ENCODE measurements around the gene CRTC1.
"Not testable (repeated sequence)": the region's sequence is repeated elsewhere in the genome, so short reads cannot be mapped to it uniquely, and the experiment has no call there.

The CRTC1 gene

DNA sequence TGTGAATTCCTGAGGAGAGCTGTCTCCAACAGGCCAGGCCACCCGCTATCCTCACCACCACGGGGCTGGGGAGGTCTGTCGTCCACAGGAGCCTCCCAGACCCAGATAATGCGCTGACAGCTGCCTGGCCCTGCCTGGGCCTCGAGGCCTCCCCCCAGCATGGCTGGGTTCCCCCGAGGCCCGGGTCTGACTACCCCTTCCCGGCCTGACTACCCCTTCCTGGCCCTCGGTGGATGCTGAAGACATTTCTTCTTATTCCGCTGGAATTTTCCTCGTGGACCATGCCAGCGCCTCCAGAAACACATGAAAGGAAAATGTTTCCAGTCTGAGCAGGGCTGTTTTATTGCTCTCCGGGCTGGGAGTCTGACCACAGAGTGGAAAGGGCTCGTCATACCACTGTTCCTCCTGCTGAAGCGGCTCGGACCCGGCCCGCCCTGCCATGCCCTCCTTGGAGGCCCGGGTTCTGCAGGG is 124.4 kb downstream of the CRTC1 start:
- TF ChIP-seq, protein P1, sequence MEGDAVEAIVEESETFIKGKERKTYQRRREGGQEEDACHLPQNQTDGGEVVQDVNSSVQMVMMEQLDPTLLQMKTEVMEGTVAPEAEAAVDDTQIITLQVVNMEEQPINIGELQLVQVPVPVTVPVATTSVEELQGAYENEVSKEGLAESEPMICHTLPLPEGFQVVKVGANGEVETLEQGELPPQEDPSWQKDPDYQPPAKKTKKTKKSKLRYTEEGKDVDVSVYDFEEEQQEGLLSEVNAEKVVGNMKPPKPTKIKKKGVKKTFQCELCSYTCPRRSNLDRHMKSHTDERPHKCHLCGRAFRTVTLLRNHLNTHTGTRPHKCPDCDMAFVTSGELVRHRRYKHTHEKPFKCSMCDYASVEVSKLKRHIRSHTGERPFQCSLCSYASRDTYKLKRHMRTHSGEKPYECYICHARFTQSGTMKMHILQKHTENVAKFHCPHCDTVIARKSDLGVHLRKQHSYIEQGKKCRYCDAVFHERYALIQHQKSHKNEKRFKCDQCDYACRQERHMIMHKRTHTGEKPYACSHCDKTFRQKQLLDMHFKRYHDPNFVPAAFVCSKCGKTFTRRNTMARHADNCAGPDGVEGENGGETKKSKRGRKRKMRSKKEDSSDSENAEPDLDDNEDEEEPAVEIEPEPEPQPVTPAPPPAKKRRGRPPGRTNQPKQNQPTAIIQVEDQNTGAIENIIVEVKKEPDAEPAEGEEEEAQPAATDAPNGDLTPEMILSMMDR (IDR thresholded peaks at IDR 0.05; ENCODE audit: extremely low read depth, missing control alignments), result no peak
- no peak for DNase-seq (ENCODE audit: low spot score)

DNA sequence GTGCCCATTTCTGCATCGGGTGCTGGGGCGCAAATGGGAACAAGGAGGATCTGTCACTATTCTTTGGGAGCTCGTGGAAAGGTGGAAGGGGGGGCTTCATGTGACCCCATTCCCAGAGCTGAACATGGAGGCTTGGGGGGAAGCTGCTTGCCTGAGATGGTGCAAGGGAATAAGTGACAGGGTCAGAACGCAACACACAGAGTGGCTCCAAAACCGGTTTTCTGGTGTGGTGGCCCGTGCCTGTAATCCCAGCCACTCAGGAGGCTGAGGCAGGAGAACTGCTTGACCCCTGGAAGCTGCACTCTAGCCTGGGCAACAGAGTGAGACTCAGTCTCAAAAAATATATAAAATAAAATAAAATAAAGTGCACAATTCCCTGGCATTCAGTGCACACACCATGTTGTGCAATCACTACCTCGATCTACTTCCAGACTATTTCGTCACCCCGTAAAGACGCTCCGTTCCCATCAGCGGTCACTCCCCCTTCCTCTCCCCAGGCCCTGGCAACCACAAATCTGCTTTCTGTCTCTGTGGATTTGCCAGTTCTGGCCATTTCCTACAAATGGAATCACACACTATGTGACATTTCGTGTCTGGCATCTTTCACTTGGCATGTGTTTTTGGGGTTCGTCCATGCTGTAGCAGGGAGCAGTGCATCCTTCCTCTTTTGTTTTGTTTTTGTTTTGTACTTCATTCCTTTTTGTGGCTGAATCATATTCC is 125.8 kb downstream of the CRTC1 start:
- no peak for DNase-seq (ENCODE audit: low spot score)
- TF ChIP-seq, protein P1 (IDR thresholded peaks at IDR 0.05; ENCODE audit: extremely low read depth, missing control alignments), result no peak

DNA sequence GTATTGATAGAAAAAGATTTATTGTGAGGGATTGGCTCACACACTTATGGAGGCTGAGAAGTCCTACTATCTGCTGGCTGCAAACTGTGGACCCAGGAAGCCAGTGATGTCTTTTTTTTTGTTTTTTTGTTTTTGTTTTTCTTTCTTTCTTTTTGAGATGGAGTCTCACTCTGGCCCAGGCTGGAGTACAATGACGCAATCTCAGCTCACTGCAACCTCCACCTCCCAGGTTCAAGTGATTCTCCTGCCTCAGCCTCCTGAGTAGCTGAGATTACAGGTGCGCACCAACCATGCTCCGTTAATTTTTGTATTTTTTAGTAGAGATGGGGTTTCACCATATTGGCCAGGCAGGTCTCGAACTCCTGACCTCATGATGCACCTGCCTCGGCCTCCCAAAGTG is 128.2 kb downstream of the CRTC1 start:
- DNase-seq (ENCODE audit: low spot score), result not testable (repeated sequence)

DNA sequence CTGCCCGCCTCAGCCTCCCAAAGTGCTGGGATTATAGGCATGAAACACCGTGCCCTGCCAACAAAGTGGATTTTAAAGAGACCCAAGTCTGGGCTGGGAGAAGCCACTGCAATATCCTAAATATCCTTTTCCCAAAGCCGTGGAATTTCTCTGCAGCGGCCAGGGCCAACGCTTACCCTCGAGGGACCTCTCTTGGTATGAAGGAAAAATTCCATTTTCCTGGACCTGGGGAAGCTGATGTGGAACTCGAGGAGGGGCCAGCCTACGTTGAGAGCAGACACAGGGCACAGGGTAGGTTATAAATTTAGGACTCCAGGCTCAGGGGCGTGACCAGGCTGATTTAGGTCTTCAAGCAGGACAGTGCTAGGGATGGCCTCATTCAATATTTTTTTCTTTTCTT is 130.6 kb downstream of the CRTC1 start:
- DNase-seq (ENCODE audit: low spot score), result no peak
- TF ChIP-seq, protein P1 (IDR thresholded peaks at IDR 0.05; ENCODE audit: extremely low read depth, missing control alignments), result no peak

DNA sequence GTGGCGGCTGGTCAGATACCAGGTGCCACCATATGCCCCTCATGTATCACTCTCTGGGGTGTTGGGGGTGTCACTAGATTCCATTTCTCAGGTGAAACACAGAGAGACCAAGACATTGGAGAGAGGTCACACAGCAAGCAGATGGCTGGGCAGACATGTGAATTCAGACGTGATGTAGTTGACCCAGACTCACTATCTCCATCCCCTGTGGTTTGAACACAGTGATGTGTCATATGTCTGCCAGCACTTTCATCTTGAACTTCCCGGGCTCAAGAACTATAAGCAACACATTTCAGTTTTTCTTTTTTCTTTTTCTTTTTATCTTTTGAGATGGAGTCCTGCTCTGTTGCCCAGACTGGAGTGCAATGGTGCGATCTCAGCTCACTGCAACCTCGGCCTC is 132.2 kb downstream of the CRTC1 start:
- no peak for DNase-seq (ENCODE audit: low spot score)
- TF ChIP-seq, protein P1 (IDR thresholded peaks at IDR 0.05; ENCODE audit: extremely low read depth, missing control alignments), result no peak

DNA sequence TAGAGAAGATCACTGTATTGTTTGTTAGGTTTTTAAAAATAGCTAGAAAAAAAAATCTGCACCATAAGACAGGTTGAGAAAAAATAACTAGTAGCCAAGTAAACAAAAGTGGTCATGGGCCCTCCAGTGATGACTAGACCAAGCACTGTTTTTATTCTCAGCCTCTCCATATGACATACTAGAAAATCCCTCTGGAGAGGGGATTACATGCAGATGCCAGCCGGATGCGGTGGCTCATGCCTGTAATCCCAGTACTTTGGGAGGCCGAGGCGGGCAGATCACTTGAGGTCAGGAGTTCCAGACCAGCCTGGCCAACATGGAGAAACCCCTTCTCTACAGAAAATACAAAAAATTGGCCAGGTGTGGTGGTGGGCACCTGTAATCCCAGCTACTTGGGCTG is 133.2 kb downstream of the CRTC1 start:
- not testable (repeated sequence) for DNase-seq (ENCODE audit: low spot score)

DNA sequence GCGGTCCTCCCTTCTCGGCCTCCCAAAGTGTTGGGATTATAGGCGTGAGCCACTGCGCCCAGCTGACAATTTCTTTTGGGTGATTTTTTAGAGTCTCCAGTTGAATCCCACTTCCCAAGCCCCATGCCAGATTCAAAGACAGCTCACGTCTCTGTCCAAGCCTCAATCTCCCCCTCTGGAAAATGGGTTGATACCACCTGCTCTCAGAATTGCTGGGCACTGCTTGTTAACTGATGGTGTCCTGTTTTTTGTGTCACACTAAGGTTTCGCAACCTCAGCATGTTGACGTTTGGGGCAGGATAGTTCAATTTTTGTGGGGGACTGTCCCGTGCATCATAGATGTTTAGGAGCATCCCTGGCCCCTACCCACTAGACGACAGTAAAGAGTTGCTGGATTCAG is 134.1 kb downstream of the CRTC1 start:
- no peak for DNase-seq (ENCODE audit: low spot score)
- TF ChIP-seq, protein P1 (IDR thresholded peaks at IDR 0.05; ENCODE audit: extremely low read depth, missing control alignments), result no peak

DNA sequence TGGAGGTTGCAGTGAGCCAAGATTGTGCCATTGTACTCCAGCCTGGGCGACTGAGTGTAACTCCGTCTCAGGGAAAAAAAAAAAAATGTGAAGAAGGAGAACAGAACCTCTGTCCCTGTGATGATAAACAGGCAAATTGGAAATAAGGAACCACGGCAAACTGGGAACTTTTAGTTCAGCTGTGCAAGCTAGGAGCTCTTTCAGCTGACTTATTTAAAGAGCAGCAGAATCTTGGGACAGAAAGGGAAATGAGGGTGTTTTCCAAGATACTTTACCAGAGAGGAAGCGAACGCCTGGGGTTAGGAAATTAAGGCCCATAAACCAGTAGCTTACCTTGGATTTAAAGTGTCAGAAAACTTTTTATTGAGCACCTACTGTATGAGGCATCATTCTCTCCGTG is 145.3 kb downstream of the CRTC1 start:
- no peak for DNase-seq (ENCODE audit: low spot score)
- TF ChIP-seq, protein P1 (IDR thresholded peaks at IDR 0.05; ENCODE audit: extremely low read depth, missing control alignments), result no peak

Measured in GM20000 (cell line).